ENCODE results near the gene TMCC2. TPM values are rescaled to one million over a fixed set of nuclear protein-coding genes. Genes with fewer than 3 reads are reported as not detected.

TMCC2 gene
- total RNA-seq, 1 experiment from 2014 or later: 3.1 TPM

GRCh38 chr1:205303247-205303888 lies 75.6 kb downstream of the TMCC2 start:
- H3K4me1 ChIP-seq (ENCODE audit: control insufficient read depth, insufficient read depth, low read length): peaks cover 52% of the 10 kb centered on the region
- TF ChIP-seq SIN3A (IDR thresholded peaks at IDR 0.05; ENCODE audit: borderline replicate concordance, insufficient read depth, low read depth, low read length): no peak
- TF ChIP-seq POLR2AphosphoS5 (IDR thresholded peaks at IDR 0.05; ENCODE audit: low read depth, low read length): no peak; the same call in 1 of the 2 replicates
- TF ChIP-seq CTCF (IDR thresholded peaks at IDR 0.05): no peak
- no peak for TF ChIP-seq TCF7L2 (IDR thresholded peaks at IDR 0.05; ENCODE audit: low read depth, low read length)
- TF ChIP-seq, protein P1, sequence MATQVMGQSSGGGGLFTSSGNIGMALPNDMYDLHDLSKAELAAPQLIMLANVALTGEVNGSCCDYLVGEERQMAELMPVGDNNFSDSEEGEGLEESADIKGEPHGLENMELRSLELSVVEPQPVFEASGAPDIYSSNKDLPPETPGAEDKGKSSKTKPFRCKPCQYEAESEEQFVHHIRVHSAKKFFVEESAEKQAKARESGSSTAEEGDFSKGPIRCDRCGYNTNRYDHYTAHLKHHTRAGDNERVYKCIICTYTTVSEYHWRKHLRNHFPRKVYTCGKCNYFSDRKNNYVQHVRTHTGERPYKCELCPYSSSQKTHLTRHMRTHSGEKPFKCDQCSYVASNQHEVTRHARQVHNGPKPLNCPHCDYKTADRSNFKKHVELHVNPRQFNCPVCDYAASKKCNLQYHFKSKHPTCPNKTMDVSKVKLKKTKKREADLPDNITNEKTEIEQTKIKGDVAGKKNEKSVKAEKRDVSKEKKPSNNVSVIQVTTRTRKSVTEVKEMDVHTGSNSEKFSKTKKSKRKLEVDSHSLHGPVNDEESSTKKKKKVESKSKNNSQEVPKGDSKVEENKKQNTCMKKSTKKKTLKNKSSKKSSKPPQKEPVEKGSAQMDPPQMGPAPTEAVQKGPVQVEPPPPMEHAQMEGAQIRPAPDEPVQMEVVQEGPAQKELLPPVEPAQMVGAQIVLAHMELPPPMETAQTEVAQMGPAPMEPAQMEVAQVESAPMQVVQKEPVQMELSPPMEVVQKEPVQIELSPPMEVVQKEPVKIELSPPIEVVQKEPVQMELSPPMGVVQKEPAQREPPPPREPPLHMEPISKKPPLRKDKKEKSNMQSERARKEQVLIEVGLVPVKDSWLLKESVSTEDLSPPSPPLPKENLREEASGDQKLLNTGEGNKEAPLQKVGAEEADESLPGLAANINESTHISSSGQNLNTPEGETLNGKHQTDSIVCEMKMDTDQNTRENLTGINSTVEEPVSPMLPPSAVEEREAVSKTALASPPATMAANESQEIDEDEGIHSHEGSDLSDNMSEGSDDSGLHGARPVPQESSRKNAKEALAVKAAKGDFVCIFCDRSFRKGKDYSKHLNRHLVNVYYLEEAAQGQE (IDR thresholded peaks at IDR 0.05; ENCODE audit: insufficient read depth in 1 of 2, low read depth in 2 of 2, low read length in 1 of 2): no peak
- in situ Hi-C loops (cut with HindIII; ENCODE audit: low pct_unique_long_range_greater_than_20kb, low sequenced_read_pairs) (no loop called here), intact Hi-C loops (cut with micrococcal nuclease; ENCODE audit: unreplicated experiment) (no loop called here)
- H3K27me3 ChIP-seq (ENCODE audit: control insufficient read depth, insufficient read depth, low read length): no peaks in the 10 kb centered on the region
- peak overlapping the region; percentile 58 for H3K27ac ChIP-seq (ENCODE audit: low read length)
- no peak overlapping the region for H3K4me3 ChIP-seq (ENCODE audit: low read depth in 2 of 2, low read length in 2 of 2)
- H3K9me3 ChIP-seq (ENCODE audit: control insufficient read depth, insufficient read depth, low read depth, low read length): no peaks in the 10 kb centered on the region
- DNase-seq (ENCODE audit: low read depth, low spot score) (no peak), ATAC-seq (no peak)
- POLR2A ChIA-PET: no interaction called here
- H3K36me3 ChIP-seq (ENCODE audit: control insufficient read depth, insufficient read depth, low read length): peaks cover 4% of the 10 kb centered on the region
- no TSS peak for BruUV-seq (replicated peaks)
- CTCF ChIA-PET: interaction anchor here (0.7 to 1.2 kb wide), 2 partner anchors 16 to 74 kb away, joined by 4 to 6 read pairs; no protein-coding TSS in a partner anchor

- Histone ChIP-seq H3K27me3 (ENCODE audit: control insufficient read depth, insufficient read depth, low read length) (no peaks in the 10 kb centered on the region), H3K9me3 (ENCODE audit: control insufficient read depth, insufficient read depth, low read depth, low read length) (no peaks in the 10 kb centered on the region), H3K36me3 (ENCODE audit: control insufficient read depth, insufficient read depth, low read length) (peaks cover 4% of the 10 kb centered on the region), H3K4me1 (ENCODE audit: control insufficient read depth, insufficient read depth, low read length) (peaks cover 46% of the 10 kb centered on the region), H3K4me3 (ENCODE audit: low read depth in 2 of 2, low read length in 2 of 2) (no peak overlapping the region), H3K27ac (ENCODE audit: low read length) (peak overlapping the region; percentile 52; the same call in 1 of the 2 replicates)
- in situ Hi-C loops (cut with HindIII; ENCODE audit: low pct_unique_long_range_greater_than_20kb, low sequenced_read_pairs): no loop called here
- ChIA-PET CTCF (interaction anchor here (0.7 kb wide), 1 partner anchor 75 kb away, joined by 6 read pairs; no protein-coding TSS in a partner anchor), POLR2A (no interaction called here)
- ATAC-seq: no peak
- intact Hi-C loops (cut with micrococcal nuclease; ENCODE audit: unreplicated experiment): no loop called here
- no peak for TF ChIP-seq TCF7L2 (IDR thresholded peaks at IDR 0.05; ENCODE audit: low read depth, low read length)
- TF ChIP-seq, protein P1 (IDR thresholded peaks at IDR 0.05; ENCODE audit: insufficient read depth in 1 of 2, low read depth in 2 of 2, low read length in 1 of 2): no peak
- no peak for TF ChIP-seq SIN3A (IDR thresholded peaks at IDR 0.05; ENCODE audit: borderline replicate concordance, insufficient read depth, low read depth, low read length)
- TF ChIP-seq CTCF (IDR thresholded peaks at IDR 0.05): no peak
- TF ChIP-seq POLR2AphosphoS5 (IDR thresholded peaks at IDR 0.05; ENCODE audit: low read depth, low read length): no peak
- no peak for DNase-seq (ENCODE audit: low read depth, low spot score)
- BruUV-seq (replicated peaks): no TSS peak
These were observed 76.4 kb downstream of the TMCC2 start for GRCh38 chr1:205304046-205304694.
